Measurements from ENCODE around the gene CCDC88A. TPM values are rescaled to one million over a fixed set of nuclear protein-coding genes. Genes with fewer than 3 reads are reported as not detected.
"Not testable (repeated sequence)": the region's sequence is repeated elsewhere in the genome, so short reads cannot be mapped to it uniquely, and the experiment has no call there.

CCDC88A gene
- total RNA-seq, 1 donor: 54.3 TPM

GRCh38 chr2:55451699-55452098 is 32.0 kb upstream of the CCDC88A start:
- Histone ChIP-seq H3K4me2 (ENCODE audit: insufficient read depth, low read length) (no peak overlapping the region), H4K20me1 (ENCODE audit: insufficient read depth, low read length) (no peaks in the 10 kb centered on the region), H3K4me3 (ENCODE audit: insufficient read depth, low read length) (no peak overlapping the region), H2AFZ (ENCODE audit: low read length) (peak overlapping the region; percentile 14), H3K9me3 (ENCODE audit: low read depth, low read length) (no peaks in the 10 kb centered on the region), H3K27ac (ENCODE audit: low read depth, low read length) (no peak overlapping the region), H3K27me3 (ENCODE audit: insufficient read depth, low read length) (no peaks in the 10 kb centered on the region), H3K36me3 (ENCODE audit: insufficient read depth, low read length) (no peaks in the 10 kb centered on the region), H3K4me1 (ENCODE audit: insufficient read depth, low read length) (no peaks in the 10 kb centered on the region), H3K79me2 (ENCODE audit: insufficient read depth, low read length) (no peaks in the 10 kb centered on the region)
- TF ChIP-seq, protein P1, sequence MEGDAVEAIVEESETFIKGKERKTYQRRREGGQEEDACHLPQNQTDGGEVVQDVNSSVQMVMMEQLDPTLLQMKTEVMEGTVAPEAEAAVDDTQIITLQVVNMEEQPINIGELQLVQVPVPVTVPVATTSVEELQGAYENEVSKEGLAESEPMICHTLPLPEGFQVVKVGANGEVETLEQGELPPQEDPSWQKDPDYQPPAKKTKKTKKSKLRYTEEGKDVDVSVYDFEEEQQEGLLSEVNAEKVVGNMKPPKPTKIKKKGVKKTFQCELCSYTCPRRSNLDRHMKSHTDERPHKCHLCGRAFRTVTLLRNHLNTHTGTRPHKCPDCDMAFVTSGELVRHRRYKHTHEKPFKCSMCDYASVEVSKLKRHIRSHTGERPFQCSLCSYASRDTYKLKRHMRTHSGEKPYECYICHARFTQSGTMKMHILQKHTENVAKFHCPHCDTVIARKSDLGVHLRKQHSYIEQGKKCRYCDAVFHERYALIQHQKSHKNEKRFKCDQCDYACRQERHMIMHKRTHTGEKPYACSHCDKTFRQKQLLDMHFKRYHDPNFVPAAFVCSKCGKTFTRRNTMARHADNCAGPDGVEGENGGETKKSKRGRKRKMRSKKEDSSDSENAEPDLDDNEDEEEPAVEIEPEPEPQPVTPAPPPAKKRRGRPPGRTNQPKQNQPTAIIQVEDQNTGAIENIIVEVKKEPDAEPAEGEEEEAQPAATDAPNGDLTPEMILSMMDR (IDR thresholded peaks at IDR 0.05; ENCODE audit: extremely low read depth, low read depth, low read length): no peak
- DNase-seq (ENCODE audit: insufficient read length, low spot score, missing footprints): no peak

DNA sequence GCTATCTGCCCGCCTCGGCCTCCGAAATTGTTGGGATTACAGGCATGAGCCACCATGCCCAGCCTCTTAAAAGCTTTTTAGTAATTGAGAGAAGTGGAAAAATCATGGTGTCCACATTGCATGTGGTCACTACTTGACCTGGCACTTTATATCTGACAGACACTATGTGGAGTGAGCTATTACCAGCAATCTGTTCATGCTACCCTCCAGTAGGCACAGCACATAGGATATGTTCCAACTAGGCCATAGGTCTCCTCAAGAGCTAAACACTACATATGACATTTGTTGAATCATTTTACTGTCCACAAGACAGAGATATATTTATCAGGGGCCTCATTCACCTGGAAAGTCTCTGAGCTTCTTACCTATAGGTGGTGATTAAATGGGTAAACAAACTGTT is 30.4 kb upstream of the CCDC88A start:
- H4K20me1 ChIP-seq (ENCODE audit: insufficient read depth, low read length); H2AFZ ChIP-seq (ENCODE audit: low read length); DNase-seq (ENCODE audit: insufficient read length, low spot score, missing footprints); H3K4me2 ChIP-seq (ENCODE audit: insufficient read depth, low read length); H3K27ac ChIP-seq (ENCODE audit: low read depth, low read length); H3K4me1 ChIP-seq (ENCODE audit: insufficient read depth, low read length); H3K79me2 ChIP-seq (ENCODE audit: insufficient read depth, low read length); H3K9me3 ChIP-seq (ENCODE audit: low read depth, low read length); H3K4me3 ChIP-seq (ENCODE audit: insufficient read depth, low read length); H3K36me3 ChIP-seq (ENCODE audit: insufficient read depth, low read length); H3K27me3 ChIP-seq (ENCODE audit: insufficient read depth, low read length): not testable (repeated sequence)

GRCh38 chr2:55442045-55442760 is 22.5 kb upstream of the CCDC88A start:
- H3K79me2 ChIP-seq (ENCODE audit: insufficient read depth, low read length); H3K4me3 ChIP-seq (ENCODE audit: insufficient read depth, low read length); H4K20me1 ChIP-seq (ENCODE audit: insufficient read depth, low read length); H3K27me3 ChIP-seq (ENCODE audit: insufficient read depth, low read length); H3K4me2 ChIP-seq (ENCODE audit: insufficient read depth, low read length); H3K36me3 ChIP-seq (ENCODE audit: insufficient read depth, low read length); H3K27ac ChIP-seq (ENCODE audit: low read depth, low read length); H3K9me3 ChIP-seq (ENCODE audit: low read depth, low read length); DNase-seq (ENCODE audit: insufficient read length, low spot score, missing footprints); H2AFZ ChIP-seq (ENCODE audit: low read length); H3K4me1 ChIP-seq (ENCODE audit: insufficient read depth, low read length): not testable (repeated sequence)

DNA sequence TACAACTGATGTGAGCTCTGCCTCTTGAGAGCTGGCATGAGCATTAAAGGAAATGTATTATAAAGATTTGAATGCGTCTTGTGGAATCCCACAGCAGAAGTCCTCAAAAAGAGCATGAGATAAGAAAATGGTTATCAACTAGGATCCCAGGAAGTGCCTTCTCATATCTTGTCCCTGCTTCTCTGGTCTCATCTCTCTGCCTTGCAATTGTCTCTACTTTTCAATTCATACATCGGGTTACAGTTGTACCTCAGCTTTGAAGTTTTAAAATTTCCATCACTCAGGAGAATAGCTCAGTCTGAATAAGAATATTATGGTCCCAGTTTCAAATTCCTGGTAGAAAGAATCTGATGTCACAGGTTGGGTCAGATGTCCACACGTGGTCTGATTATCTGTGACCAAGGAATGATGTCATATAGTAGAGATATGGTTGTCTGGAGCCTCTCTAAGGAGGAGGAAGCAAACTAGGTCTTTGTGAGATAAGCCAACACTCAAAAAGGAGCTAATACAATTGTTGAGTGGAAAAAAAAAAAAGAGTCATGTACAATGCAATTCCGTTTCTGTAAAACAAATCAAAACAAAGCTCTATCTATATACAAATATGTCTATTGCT is 21.7 kb upstream of the CCDC88A start:
- no peaks in the 10 kb centered on the region for H3K4me1 ChIP-seq (ENCODE audit: insufficient read depth, low read length)
- H4K20me1 ChIP-seq (ENCODE audit: insufficient read depth, low read length): no peaks in the 10 kb centered on the region
- H3K4me2 ChIP-seq (ENCODE audit: insufficient read depth, low read length): no peak overlapping the region
- DNase-seq (ENCODE audit: insufficient read length, low spot score, missing footprints): no peak
- H3K27ac ChIP-seq (ENCODE audit: low read depth, low read length): no peak overlapping the region
- H3K79me2 ChIP-seq (ENCODE audit: insufficient read depth, low read length): no peaks in the 10 kb centered on the region
- no peaks in the 10 kb centered on the region for H3K27me3 ChIP-seq (ENCODE audit: insufficient read depth, low read length)
- H2AFZ ChIP-seq (ENCODE audit: low read length): no peak overlapping the region
- H3K9me3 ChIP-seq (ENCODE audit: low read depth, low read length): no peaks in the 10 kb centered on the region
- H3K4me3 ChIP-seq (ENCODE audit: insufficient read depth, low read length): no peak overlapping the region
- H3K36me3 ChIP-seq (ENCODE audit: insufficient read depth, low read length): no peaks in the 10 kb centered on the region
- TF ChIP-seq, protein P1 (IDR thresholded peaks at IDR 0.05; ENCODE audit: extremely low read depth, low read depth, low read length): no peak

DNA sequence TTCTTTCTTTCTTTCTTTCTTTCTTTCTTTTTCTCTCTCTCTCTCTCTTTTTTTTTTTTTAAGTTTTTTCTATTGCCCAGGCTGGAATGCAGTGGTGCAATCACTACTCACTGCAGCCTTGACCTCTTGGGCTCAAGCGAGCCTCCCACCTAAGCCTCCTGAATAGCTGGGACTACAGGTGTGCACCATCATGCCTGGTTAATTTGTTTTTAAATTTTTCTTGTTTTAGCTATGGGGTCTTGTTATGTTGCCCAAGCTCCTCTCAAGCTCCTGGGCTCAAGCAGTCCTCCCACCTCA is 19.4 kb upstream of the CCDC88A start:
- Histone ChIP-seq H3K79me2 (ENCODE audit: insufficient read depth, low read length) (no peaks in the 10 kb centered on the region), H3K27me3 (ENCODE audit: insufficient read depth, low read length) (no peaks in the 10 kb centered on the region), H3K4me2 (ENCODE audit: insufficient read depth, low read length) (no peak overlapping the region), H2AFZ (ENCODE audit: low read length) (no peak overlapping the region), H4K20me1 (ENCODE audit: insufficient read depth, low read length) (no peaks in the 10 kb centered on the region), H3K4me1 (ENCODE audit: insufficient read depth, low read length) (no peaks in the 10 kb centered on the region), H3K9me3 (ENCODE audit: low read depth, low read length) (no peaks in the 10 kb centered on the region), H3K36me3 (ENCODE audit: insufficient read depth, low read length) (no peaks in the 10 kb centered on the region), H3K27ac (ENCODE audit: low read depth, low read length) (no peak overlapping the region), H3K4me3 (ENCODE audit: insufficient read depth, low read length) (no peak overlapping the region)
- TF ChIP-seq, protein P1 (IDR thresholded peaks at IDR 0.05; ENCODE audit: extremely low read depth, low read depth, low read length): no peak
- DNase-seq (ENCODE audit: insufficient read length, low spot score, missing footprints): no peak
